Activated CD8-positive, alpha-beta T cell treated with anti-CD3 and anti-CD28 coated beads for 36 hours (primary cell): ENCODE data around the gene CTDSPL2. TPM values are rescaled to one million over a fixed set of nuclear protein-coding genes. Genes with fewer than 3 reads are reported as not detected.
A peak's percentile ranks its signal among the peaks of the same experiment; 100 is the strongest.
"Not testable (repeated sequence)": the region's sequence is repeated elsewhere in the genome, so short reads cannot be mapped to it uniquely, and the experiment has no call there.

Source experiments
- ATAC-seq: fragments of 200-7000 bp; cut with Tn5 transposase; one replicate; pipeline ENCODE4 v1.10.0; 2021; ENCODE audit warnings: mild to moderate bottlenecking, moderate library complexity
- CTCF ChIA-PET: fragments of 350-600 bp; sonication (Branson Sonifier 250); formaldehyde crosslinking; loops from one replicate; lab custom pipeline; 2021; ENCODE audit warnings: antibody characterized with exemption; lab: Charles Lee
- POLR2A ChIA-PET: fragments of 350-600 bp; sonication (Branson Sonifier 250); formaldehyde crosslinking; loops from one replicate; lab custom pipeline; 2021; ENCODE audit warnings: antibody characterized with exemption; lab: Charles Lee
- DNase-seq: peaks from one replicate; pipeline ENCODE4 v3.0.0-alpha.2; 2020
- H3K27ac Mint-ChIP-seq: one replicate; pipeline ENCODE4 v1.8.0; 2021; ENCODE audit warnings: mild to moderate bottlenecking, mixed read lengths
- H3K27me3 Mint-ChIP-seq: one replicate; pipeline ENCODE4 v1.8.0; 2021; ENCODE audit warnings: mixed read lengths
- H3K36me3 Mint-ChIP-seq: one replicate; pipeline ENCODE4 v1.8.0; 2021; ENCODE audit warnings: low read depth, mixed read lengths
- H3K4me1 Mint-ChIP-seq: one replicate; pipeline ENCODE4 v1.8.0; 2021; ENCODE audit warnings: low read depth, mixed read lengths
- H3K4me3 Mint-ChIP-seq: one replicate; pipeline ENCODE4 v1.8.0; 2021; ENCODE audit warnings: mild to moderate bottlenecking, moderate library complexity, mixed read lengths
- H3K9me3 Mint-ChIP-seq: one replicate; pipeline ENCODE4 v1.8.0; 2021; ENCODE audit warnings: mixed read lengths
- intact Hi-C: fragments of 100-400 bp; cut with micrococcal nuclease; formaldehyde crosslinking; loops from one replicate; pipeline ENCODE4 v1.10.0; 2022
- total RNA-seq, 2 experiments: library from RNA; stranded (reverse); gene quantifications; one replicate each; pipeline ENCODE4 v1.2.3, GENCODE V29; 2021
- TF ChIP-seq, protein P1 (sequence below): fragments of 200-600 bp; IDR thresholded peaks from one replicate; pipeline ENCODE4 v1.8.0; 2022; ENCODE audit warnings: antibody characterized with exemption, mild to moderate bottlenecking

CTDSPL2 gene
- total RNA-seq, 2 experiments from 2014 or later: 74.3 to 75.1 TPM

DNA sequence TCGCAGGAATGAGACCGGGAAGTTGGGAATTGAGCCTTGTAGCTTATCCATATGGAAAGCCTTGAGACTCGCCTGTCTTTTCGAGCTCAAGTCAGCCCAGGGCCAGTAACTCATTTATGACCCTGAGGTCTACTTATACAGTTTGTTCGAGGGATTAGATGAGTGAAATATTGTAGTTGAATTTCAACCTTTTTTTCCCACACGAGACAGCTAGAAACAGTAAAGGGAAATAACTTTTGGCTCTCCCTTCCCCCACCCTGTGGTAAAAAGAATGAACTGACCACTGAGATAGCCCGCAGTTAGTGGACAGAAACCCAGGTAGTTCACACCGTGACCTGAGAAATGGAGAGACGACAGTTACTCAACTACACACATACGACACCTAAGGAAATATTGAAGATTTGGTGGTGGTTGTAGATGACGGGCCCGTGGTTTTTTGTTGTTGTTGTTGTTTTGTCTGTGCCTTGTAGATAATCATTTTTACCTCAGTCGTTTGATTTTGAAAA lies 110.4 kb downstream of the CTDSPL2 start:
- H3K4me1 Mint-ChIP-seq: peaks cover 51% of the 10 kb centered on the region
- CTCF ChIA-PET: interaction anchor here (0.8 to 2.4 kb wide), 4 partner anchors 8 to 109 kb away, joined by 3 to 15 read pairs (median 4); no protein-coding TSS in a partner anchor

DNA sequence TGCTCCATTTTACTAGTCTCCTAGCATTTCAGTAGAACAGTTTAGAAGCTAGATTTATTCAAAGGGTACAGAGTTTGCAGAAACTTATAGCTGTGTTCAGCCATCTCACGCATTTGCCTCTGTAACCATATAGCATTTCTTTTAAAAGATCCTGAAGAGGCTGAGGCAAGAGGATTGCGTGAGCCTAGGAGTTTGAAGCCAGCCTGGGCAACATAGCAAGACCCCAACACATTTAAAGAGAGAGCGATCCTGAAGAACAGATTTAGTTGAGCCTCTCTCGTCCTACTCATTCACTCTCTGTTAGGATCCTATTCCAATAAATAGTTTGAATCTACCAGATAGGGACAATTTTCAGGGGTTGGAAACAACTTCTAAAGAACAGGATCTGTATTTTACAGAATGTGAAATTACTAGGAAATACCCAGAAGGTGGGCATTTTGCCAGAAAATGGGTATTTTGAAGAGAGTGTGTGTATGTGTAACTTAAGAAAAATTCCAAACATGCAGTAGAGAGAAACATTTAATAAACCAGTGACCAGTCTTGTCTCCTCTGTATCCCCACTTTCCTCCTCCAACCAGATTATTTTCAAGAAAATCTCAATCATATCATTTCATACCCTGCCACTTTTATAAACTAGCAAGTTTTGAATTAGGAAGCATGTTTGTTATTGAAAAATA lies 114.0 kb downstream of the CTDSPL2 start:
- no peak for DNase-seq
- peaks cover 1% of the 10 kb centered on the region for H3K9me3 Mint-ChIP-seq
- no peak overlapping the region for H3K4me3 Mint-ChIP-seq
- POLR2A ChIA-PET: interaction anchor here (0.6 kb wide), 2 partner anchors 97 to 1804 kb away, joined by 3 read pairs; partner anchors contain the start of gene CDAN1
- H3K4me1 Mint-ChIP-seq: peaks cover 54% of the 10 kb centered on the region
- CTCF ChIA-PET: interaction anchor here (2.3 kb wide), 1 partner anchor 43 kb away, joined by 8 read pairs; no protein-coding TSS in a partner anchor
- H3K27me3 Mint-ChIP-seq: no peaks in the 10 kb centered on the region
- H3K27ac Mint-ChIP-seq: peak overlapping the region; percentile 55
- intact Hi-C loops: no loop called here
- ATAC-seq: no peak
- H3K36me3 Mint-ChIP-seq: peaks cover 56% of the 10 kb centered on the region
- TF ChIP-seq, protein P1, sequence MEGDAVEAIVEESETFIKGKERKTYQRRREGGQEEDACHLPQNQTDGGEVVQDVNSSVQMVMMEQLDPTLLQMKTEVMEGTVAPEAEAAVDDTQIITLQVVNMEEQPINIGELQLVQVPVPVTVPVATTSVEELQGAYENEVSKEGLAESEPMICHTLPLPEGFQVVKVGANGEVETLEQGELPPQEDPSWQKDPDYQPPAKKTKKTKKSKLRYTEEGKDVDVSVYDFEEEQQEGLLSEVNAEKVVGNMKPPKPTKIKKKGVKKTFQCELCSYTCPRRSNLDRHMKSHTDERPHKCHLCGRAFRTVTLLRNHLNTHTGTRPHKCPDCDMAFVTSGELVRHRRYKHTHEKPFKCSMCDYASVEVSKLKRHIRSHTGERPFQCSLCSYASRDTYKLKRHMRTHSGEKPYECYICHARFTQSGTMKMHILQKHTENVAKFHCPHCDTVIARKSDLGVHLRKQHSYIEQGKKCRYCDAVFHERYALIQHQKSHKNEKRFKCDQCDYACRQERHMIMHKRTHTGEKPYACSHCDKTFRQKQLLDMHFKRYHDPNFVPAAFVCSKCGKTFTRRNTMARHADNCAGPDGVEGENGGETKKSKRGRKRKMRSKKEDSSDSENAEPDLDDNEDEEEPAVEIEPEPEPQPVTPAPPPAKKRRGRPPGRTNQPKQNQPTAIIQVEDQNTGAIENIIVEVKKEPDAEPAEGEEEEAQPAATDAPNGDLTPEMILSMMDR: no peak

More for the DNA sequence above, 110.4 kb downstream of the CTDSPL2 start:
- Mint-ChIP-seq H3K36me3 (peaks cover 56% of the 10 kb centered on the region), H3K27ac (peak overlapping the region; percentile 96), H3K27me3 (no peaks in the 10 kb centered on the region), H3K9me3 (no peaks in the 10 kb centered on the region), H3K4me3 (peak overlapping the region; percentile 87)
- no peak for ATAC-seq
- POLR2A ChIA-PET: interaction anchor here (0.6 to 2.8 kb wide), 8 partner anchors 9 to 250 kb away, joined by 3 to 41 read pairs (median 4); partner anchors contain the start of gene CTDSPL2
- peak; percentile 31 for DNase-seq
- TF ChIP-seq, protein P1: no peak
- intact Hi-C loops: loop anchor here (1.0 to 10.0 kb wide), 3 partner anchors 9 to 233 kb away; partner anchors contain the start of gene CTDSPL2

DNA sequence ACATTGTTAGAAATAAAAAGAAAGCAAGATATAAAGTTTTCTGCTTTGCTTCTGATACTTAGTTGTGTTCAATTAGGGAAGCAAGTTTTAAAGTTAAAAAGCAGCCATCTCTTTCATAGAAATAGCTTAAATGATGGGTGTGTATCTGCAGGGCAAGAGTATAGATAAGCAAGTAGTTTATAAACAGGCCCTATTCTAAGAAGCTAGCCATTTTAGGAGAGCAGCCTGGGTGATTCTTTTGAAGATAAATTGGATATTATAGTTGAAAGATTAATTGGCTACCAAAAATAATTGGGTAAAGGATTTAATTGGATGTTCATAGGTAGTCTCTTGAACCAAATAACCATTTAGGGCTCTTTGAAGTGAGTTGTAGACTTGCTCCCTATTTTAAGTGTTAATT lies 115.2 kb downstream of the CTDSPL2 start:
- intact Hi-C loops: no loop called here
- Mint-ChIP-seq H3K36me3 (peaks cover 63% of the 10 kb centered on the region), H3K9me3 (peaks cover 1% of the 10 kb centered on the region), H3K27me3 (no peaks in the 10 kb centered on the region), H3K4me3 (no peak overlapping the region), H3K4me1 (peaks cover 61% of the 10 kb centered on the region), H3K27ac (no peak overlapping the region)
- CTCF ChIA-PET: interaction anchor here (1.2 to 2.3 kb wide), 2 partner anchors 36 to 42 kb away, joined by 3 to 8 read pairs; no protein-coding TSS in a partner anchor
- POLR2A ChIA-PET: interaction anchor here (1.1 kb wide), 1 partner anchor 9 kb away, joined by 4 read pairs; no protein-coding TSS in a partner anchor
- TF ChIP-seq, protein P1: no peak
- ATAC-seq (no peak), DNase-seq (no peak)

DNA sequence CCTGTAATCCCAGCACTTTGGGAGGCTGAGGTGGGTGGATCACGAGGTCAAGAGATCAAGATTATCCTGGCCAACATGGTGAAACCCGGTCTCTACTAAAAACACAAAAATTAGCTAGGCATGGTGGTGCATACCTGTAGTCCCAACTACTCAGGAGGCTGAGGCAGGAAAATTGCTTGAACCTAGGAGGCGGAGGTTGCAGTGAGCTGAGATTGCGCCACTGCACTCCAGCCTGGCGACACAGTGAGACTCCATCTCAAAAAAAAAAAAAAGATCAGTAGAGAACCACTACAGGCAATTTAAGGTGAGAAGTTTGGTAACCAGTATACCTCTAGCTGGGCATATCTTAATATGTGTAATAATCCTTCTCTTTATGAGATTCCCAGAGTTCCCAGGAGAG lies 117.3 kb downstream of the CTDSPL2 start:
- intact Hi-C loops, ATAC-seq, H3K9me3 Mint-ChIP-seq, H3K27me3 Mint-ChIP-seq, DNase-seq: not testable (repeated sequence)
- H3K4me3 Mint-ChIP-seq: peak overlapping the region; percentile 17
- POLR2A ChIA-PET: interaction anchor here (3.6 kb wide), 1 partner anchor 7 kb away, joined by 41 read pairs; the partner anchor contains the start of gene EIF3J
- peak overlapping the region; percentile 79 for H3K27ac Mint-ChIP-seq
- H3K36me3 Mint-ChIP-seq: peaks cover 55% of the 10 kb centered on the region
- H3K4me1 Mint-ChIP-seq: peaks cover 61% of the 10 kb centered on the region
- CTCF ChIA-PET: interaction anchor here (1.2 to 3.2 kb wide), 5 partner anchors 7 to 192 kb away, joined by 3 to 15 read pairs (median 13); partner anchors contain the start of genes EIF3J and TRIM69
